SW480 (cell line): ENCODE measurements around the gene LRRC53.

ENCODE experiments used
- DNase-seq: peaks from one replicate; pipeline ENCODE4 v3.0.0-alpha.2; 2016; ENCODE audit warnings: low spot score

Gene LRRC53

GRCh38 chr1:74502858-74503257 lies 9.6 kb downstream of the LRRC53 start:
- DNase-seq, result no peak

GRCh38 chr1:74502432-74502831 lies 10.0 kb downstream of the LRRC53 start:
- peak; percentile 25 for DNase-seq

- no peak for DNase-seq
Observed at GRCh38 chr1:74498901-74499300, 13.5 kb downstream of the LRRC53 start.

- no peak for DNase-seq
Observed at GRCh38 chr1:74496669-74497068, 15.7 kb downstream of the LRRC53 start.

GRCh38 chr1:74486036-74486435 lies 26.4 kb downstream of the LRRC53 start:
- DNase-seq, result no peak

GRCh38 chr1:74485622-74486021 lies 26.8 kb downstream of the LRRC53 start:
- DNase-seq, result no peak

- DNase-seq, result no peak
Observed at GRCh38 chr1:74481607-74482006, 30.8 kb downstream of the LRRC53 start.

GRCh38 chr1:74480068-74480467 lies 32.3 kb downstream of the LRRC53 start:
- DNase-seq, result no peak

GRCh38 chr1:74478979-74479378 lies 33.4 kb downstream of the LRRC53 start:
- DNase-seq, result no peak

- DNase-seq, result no peak
Observed at GRCh38 chr1:74474585-74474984, 37.8 kb downstream of the LRRC53 start.

- DNase-seq, result no peak
Observed at GRCh38 chr1:74471470-74471869, 40.9 kb downstream of the LRRC53 start.

- no peak for DNase-seq
Observed at GRCh38 chr1:74470936-74471335, 41.5 kb downstream of the LRRC53 start.

GRCh38 chr1:74470251-74470650 lies 42.2 kb downstream of the LRRC53 start:
- DNase-seq, result no peak

- DNase-seq, result peak; percentile 47
Observed at GRCh38 chr1:74468982-74469603, 43.3 kb downstream of the LRRC53 start.

- DNase-seq, result no peak
Observed at GRCh38 chr1:74467786-74468377, 44.5 kb downstream of the LRRC53 start.

GRCh38 chr1:74465193-74465681 lies 47.2 kb downstream of the LRRC53 start:
- DNase-seq, result no peak

- no peak for DNase-seq
Observed at GRCh38 chr1:74464037-74464436, 48.4 kb downstream of the LRRC53 start.

GRCh38 chr1:74463333-74463988 lies 49.0 kb downstream of the LRRC53 start:
- no peak for DNase-seq

GRCh38 chr1:74457253-74457652 lies 55.2 kb downstream of the LRRC53 start:
- no peak for DNase-seq

- DNase-seq, result no peak
Observed at GRCh38 chr1:74455390-74455789, 57.0 kb downstream of the LRRC53 start.

GRCh38 chr1:74453277-74453676 lies 59.1 kb downstream of the LRRC53 start:
- DNase-seq, result no peak

- no peak for DNase-seq
Observed at GRCh38 chr1:74452035-74452434, 60.4 kb downstream of the LRRC53 start.

- no peak for DNase-seq
Observed at GRCh38 chr1:74437035-74437434, 75.4 kb downstream of the LRRC53 start.
